NCI-H1694 (cell line): Measurements from ENCODE around the gene B3GALNT2.

Experiments used
- DNase-seq: peaks from one replicate; lab custom pipeline; 2025; lab: John Stamatoyannopoulos, UW

The B3GALNT2 gene

GRCh38 chr1:235454021-235454420, 50.2 kb downstream of the B3GALNT2 start:
- no peak for DNase-seq

- DNase-seq, result no peak
Observed at GRCh38 chr1:235450886-235451483, 53.3 kb downstream of the B3GALNT2 start.

GRCh38 chr1:235450433-235450832, 53.8 kb downstream of the B3GALNT2 start:
- DNase-seq, result no peak

- DNase-seq, result no peak
Observed at GRCh38 chr1:235448616-235449015, 55.6 kb downstream of the B3GALNT2 start.

- DNase-seq, result no peak
Observed at GRCh38 chr1:235442788-235443429, 61.3 kb downstream of the B3GALNT2 start.

GRCh38 chr1:235441159-235441685, 63.0 kb downstream of the B3GALNT2 start:
- no peak for DNase-seq

- no peak for DNase-seq
Observed at GRCh38 chr1:235434001-235434400, 70.3 kb downstream of the B3GALNT2 start.

GRCh38 chr1:235430991-235431390, 73.3 kb downstream of the B3GALNT2 start:
- no peak for DNase-seq

- no peak for DNase-seq
Observed at GRCh38 chr1:235429143-235429542, 75.1 kb downstream of the B3GALNT2 start.

GRCh38 chr1:235427447-235427846, 76.8 kb downstream of the B3GALNT2 start:
- no peak for DNase-seq

- no peak for DNase-seq
Observed at GRCh38 chr1:235426680-235427079, 77.6 kb downstream of the B3GALNT2 start.

- no peak for DNase-seq
Observed at GRCh38 chr1:235426143-235426542, 78.1 kb downstream of the B3GALNT2 start.

- DNase-seq, result no peak
Observed at GRCh38 chr1:235425357-235425756, 78.9 kb downstream of the B3GALNT2 start.

GRCh38 chr1:235424092-235424491, 80.2 kb downstream of the B3GALNT2 start:
- DNase-seq, result no peak

- no peak for DNase-seq
Observed at GRCh38 chr1:235423214-235423652, 81.0 kb downstream of the B3GALNT2 start.

- DNase-seq, result peak; percentile 17
Observed at GRCh38 chr1:235421751-235422150, 82.5 kb downstream of the B3GALNT2 start.

- DNase-seq, result peak; percentile 55
Observed at GRCh38 chr1:235417086-235417697, 87.1 kb downstream of the B3GALNT2 start.

- DNase-seq, result no peak
Observed at GRCh38 chr1:235416662-235417049, 87.6 kb downstream of the B3GALNT2 start.

GRCh38 chr1:235415008-235415904, 89.0 kb downstream of the B3GALNT2 start:
- DNase-seq, result peak; percentile 56

GRCh38 chr1:235411489-235412486, 92.5 kb downstream of the B3GALNT2 start:
- no peak for DNase-seq

GRCh38 chr1:235410467-235410866, 93.8 kb downstream of the B3GALNT2 start:
- no peak for DNase-seq
